Choroid plexus epithelial cell (primary cell): ENCODE results near the gene DDAH1.

ENCODE experiments used
- DNase-seq: peaks from one replicate; pipeline ENCODE4 v3.0.0-alpha.2; 2010; ENCODE audit warnings: low read depth
- H3K4me3 ChIP-seq: 2 replicates; pipeline ENCODE4 v1.5.1; 2011; ENCODE audit warnings: low read depth, mild to moderate bottlenecking, control low read depth, low read length, moderate library complexity
- CTCF ChIP-seq: conservative IDR thresholded peaks from 2 replicates; pipeline ENCODE4 v1.5.1; 2011; ENCODE audit warnings: low read depth, mild to moderate bottlenecking, control low read depth, inconsistent platforms, low read length, moderate library complexity

Gene DDAH1

GRCh38 chr1:85303440-85304162 lies 161.4 kb downstream of the DDAH1 start:
- DNase-seq: no peak
- no peak for TF ChIP-seq CTCF

GRCh38 chr1:85300140-85300539 lies 164.8 kb downstream of the DDAH1 start:
- DNase-seq: no peak
- TF ChIP-seq CTCF: no peak
- no peak overlapping the region for H3K4me3 ChIP-seq

More at GRCh38 chr1:85303440-85304162, 161.4 kb downstream of the DDAH1 start:
- H3K4me3 ChIP-seq: no peak overlapping the region

- peak; percentile 99 for DNase-seq
- H3K4me3 ChIP-seq: peak overlapping the region; percentile 23
- TF ChIP-seq CTCF: no peak
These were observed 166.9 kb downstream of the DDAH1 start for GRCh38 chr1:85297855-85298629.

GRCh38 chr1:85297538-85297854 lies 167.5 kb downstream of the DDAH1 start:
- no peak overlapping the region for H3K4me3 ChIP-seq

GRCh38 chr1:85296980-85297379 lies 168.0 kb downstream of the DDAH1 start:
- DNase-seq: peak; percentile 45
- no peak overlapping the region for H3K4me3 ChIP-seq
- TF ChIP-seq CTCF: no peak

More at GRCh38 chr1:85297538-85297854, 167.5 kb downstream of the DDAH1 start:
- no peak for DNase-seq
- no peak for TF ChIP-seq CTCF

GRCh38 chr1:85295654-85296053 lies 169.3 kb downstream of the DDAH1 start:
- H3K4me3 ChIP-seq: no peak overlapping the region
- DNase-seq: no peak
- TF ChIP-seq CTCF: no peak
